HL-60 (cell line): ENCODE measurements around the gene HPSE2.

Experiments
- DNase-seq, 2 experiments: peaks; one replicate each; pipeline ENCODE4 v3.0.0-alpha.2; 2010 to 2020; ENCODE audit warnings: low read depth in 1 of 2, low spot score in 1 of 2
- H3K27ac ChIP-seq: fragments of 250-450 bp; sonication (Bioruptor Pico); replicated peaks from 2 replicates; pipeline ENCODE4 v1.5.1; 2020; ENCODE audit warnings: mild to moderate bottlenecking, moderate library complexity
- H3K27me3 ChIP-seq: fragments of 250-450 bp; sonication (Bioruptor Pico); 2 replicates; pipeline ENCODE4 v1.5.1; 2021; ENCODE audit warnings: mild to moderate bottlenecking, moderate library complexity; ENCODE audit not compliant: insufficient read depth, poor library complexity, severe bottlenecking
- H3K4me3 ChIP-seq: replicated peaks from 2 replicates; pipeline ENCODE4 v1.5.1; 2011; ENCODE audit warnings: mild to moderate bottlenecking, control low read depth, low read length; ENCODE audit not compliant: insufficient read depth
- CTCF ChIP-seq: IDR thresholded peaks from one replicate; pipeline ENCODE4 v1.5.1; 2011; ENCODE audit warnings: low read length, control low read depth, inconsistent platforms; ENCODE audit not compliant: insufficient read depth
- GABPA ChIP-seq: IDR thresholded peaks from 2 replicates; pipeline ENCODE4 v1.6.1; 2012; ENCODE audit warnings: low read depth
- POLR2AphosphoS5 ChIP-seq: IDR thresholded peaks from 2 replicates; pipeline ENCODE4 v1.6.1; 2012; ENCODE audit warnings: low read depth
- REST ChIP-seq: IDR thresholded peaks from 2 replicates; pipeline ENCODE4 v1.6.1; 2012; ENCODE audit warnings: low read depth; ENCODE audit not compliant: insufficient replicate concordance
- SPI1 ChIP-seq: IDR thresholded peaks from 2 replicates; pipeline ENCODE4 v1.6.1; 2012; ENCODE audit warnings: low read depth, mild to moderate bottlenecking, borderline replicate concordance

HPSE2 gene

GRCh38 chr10:98444314-98445006 is 791.2 kb downstream of the HPSE2 start:
- no peak for DNase-seq
- no peak overlapping the region for H3K4me3 ChIP-seq
- TF ChIP-seq REST (no peak), GABPA (no peak), CTCF (no peak), SPI1 (no peak), POLR2AphosphoS5 (no peak)

GRCh38 chr10:98438715-98439114 is 796.9 kb downstream of the HPSE2 start:
- H3K27ac ChIP-seq = no peak overlapping the region
- no peak for DNase-seq
- no peak overlapping the region for H3K4me3 ChIP-seq
- TF ChIP-seq GABPA = no peak
- no peak for TF ChIP-seq SPI1
- TF ChIP-seq REST = no peak
- no peak for TF ChIP-seq POLR2AphosphoS5
- no peak for TF ChIP-seq CTCF
- no peaks in the 10 kb centered on the region for H3K27me3 ChIP-seq

More at GRCh38 chr10:98444314-98445006, 791.2 kb downstream of the HPSE2 start:
- Histone ChIP-seq H3K27ac (no peak overlapping the region), H3K27me3 (no peaks in the 10 kb centered on the region)

- DNase-seq = no peak
- H3K27me3 ChIP-seq = no peaks in the 10 kb centered on the region
- TF ChIP-seq POLR2AphosphoS5 (no peak), GABPA (no peak), SPI1 (no peak), REST (no peak), CTCF (no peak)
- no peak overlapping the region for H3K27ac ChIP-seq
- H3K4me3 ChIP-seq = no peak overlapping the region
These were observed 798.9 kb downstream of the HPSE2 start for GRCh38 chr10:98436704-98437103.
